ENCODE results near the gene METTL5.

METTL5 gene

GRCh38 chr2:169796441-169796840 is 28.3 kb downstream of the METTL5 start:
- H3K27ac ChIP-seq: no peak overlapping the region
- no peak for DNase-seq (ENCODE audit: low read depth, low spot score)

GRCh38 chr2:169795181-169795580 is 29.5 kb downstream of the METTL5 start:
- no peak overlapping the region for H3K27ac ChIP-seq
- no peak for DNase-seq (ENCODE audit: low read depth, low spot score)

- DNase-seq (ENCODE audit: low read depth, low spot score): no peak
- H3K27ac ChIP-seq: no peak overlapping the region
These were observed 34.1 kb downstream of the METTL5 start for GRCh38 chr2:169790581-169790980.

- H3K27ac ChIP-seq: no peak overlapping the region
- no peak for DNase-seq (ENCODE audit: low read depth, low spot score)
These were observed 42.2 kb downstream of the METTL5 start for GRCh38 chr2:169782513-169782912.

- no peak overlapping the region for H3K27ac ChIP-seq
These were observed 43.3 kb downstream of the METTL5 start for GRCh38 chr2:169781249-169782013.

GRCh38 chr2:169778446-169778845 is 46.3 kb downstream of the METTL5 start:
- DNase-seq (ENCODE audit: low read depth, low spot score): no peak
- H3K27ac ChIP-seq: no peak overlapping the region

More at GRCh38 chr2:169781249-169782013, 43.3 kb downstream of the METTL5 start:
- no peak for DNase-seq (ENCODE audit: low read depth, low spot score)

- no peak for DNase-seq (ENCODE audit: low read depth, low spot score)
- H3K27ac ChIP-seq: no peak overlapping the region
These were observed 48.4 kb downstream of the METTL5 start for GRCh38 chr2:169776252-169776761.

GRCh38 chr2:169775765-169776164 is 48.9 kb downstream of the METTL5 start:
- no peak overlapping the region for H3K27ac ChIP-seq
- no peak for DNase-seq (ENCODE audit: low read depth, low spot score)

- DNase-seq (ENCODE audit: low read depth, low spot score): no peak
- no peak overlapping the region for H3K27ac ChIP-seq
These were observed 49.4 kb downstream of the METTL5 start for GRCh38 chr2:169775354-169775753.

GRCh38 chr2:169772651-169773050 is 52.1 kb downstream of the METTL5 start:
- no peak overlapping the region for H3K27ac ChIP-seq
- DNase-seq (ENCODE audit: low read depth, low spot score): no peak

GRCh38 chr2:169771612-169772011 is 53.1 kb downstream of the METTL5 start:
- H3K27ac ChIP-seq: no peak overlapping the region
- no peak for DNase-seq (ENCODE audit: low read depth, low spot score)

GRCh38 chr2:169771021-169771420 is 53.7 kb downstream of the METTL5 start:
- DNase-seq (ENCODE audit: low read depth, low spot score): no peak

GRCh38 chr2:169768262-169768995 is 56.3 kb downstream of the METTL5 start:
- DNase-seq (ENCODE audit: low read depth, low spot score): no peak
- H3K27ac ChIP-seq: no peak overlapping the region

More at GRCh38 chr2:169771021-169771420, 53.7 kb downstream of the METTL5 start:
- H3K27ac ChIP-seq: no peak overlapping the region

- H3K27ac ChIP-seq: no peak overlapping the region
- DNase-seq (ENCODE audit: low read depth, low spot score): no peak
These were observed 57.3 kb downstream of the METTL5 start for GRCh38 chr2:169767243-169767888.

GRCh38 chr2:169765523-169765922 is 59.2 kb downstream of the METTL5 start:
- peak overlapping the region; percentile 20 for H3K27ac ChIP-seq
- peak; percentile 31 for DNase-seq (ENCODE audit: low read depth, low spot score)

- no peak overlapping the region for H3K27ac ChIP-seq
- DNase-seq (ENCODE audit: low read depth, low spot score): no peak
These were observed 62.8 kb downstream of the METTL5 start for GRCh38 chr2:169761970-169762292.

Measured in epithelial cell of prostate (primary cell).